GM10266 (cell line): Measurements from ENCODE around the gene CACNA2D4.

Source experiments
- DNase-seq: peaks from one replicate; pipeline ENCODE4 v3.0.0; 2012; ENCODE audit errors: extremely low spot score
- CTCF ChIP-seq: IDR thresholded peaks from 2 replicates; pipeline ENCODE4 v1.5.1; 2012; ENCODE audit warnings: mild to moderate bottlenecking, low read depth; ENCODE audit not compliant: control insufficient read depth, insufficient read depth; ENCODE audit errors: missing control alignments

CACNA2D4 gene

GRCh38 chr12:1937481-1938224, 19.2 kb upstream of the CACNA2D4 start:
- TF ChIP-seq CTCF, result no peak
- no peak for DNase-seq

GRCh38 chr12:1936406-1937320, 18.2 kb upstream of the CACNA2D4 start:
- DNase-seq, result no peak

GRCh38 chr12:1935700-1936378, 17.4 kb upstream of the CACNA2D4 start:
- no peak for DNase-seq
- no peak for TF ChIP-seq CTCF

More at GRCh38 chr12:1936406-1937320, 18.2 kb upstream of the CACNA2D4 start:
- TF ChIP-seq CTCF, result no peak

GRCh38 chr12:1935242-1935641, 16.8 kb upstream of the CACNA2D4 start:
- no peak for DNase-seq
- no peak for TF ChIP-seq CTCF

- no peak for TF ChIP-seq CTCF
- DNase-seq, result no peak
These were observed 16.4 kb upstream of the CACNA2D4 start for GRCh38 chr12:1934831-1935230.

- no peak for TF ChIP-seq CTCF
- DNase-seq, result no peak
These were observed 15.6 kb upstream of the CACNA2D4 start for GRCh38 chr12:1934068-1934467.
